ENCODE measurements around the gene PGM1. TPM values are rescaled to one million over a fixed set of nuclear protein-coding genes. Genes with fewer than 3 reads are reported as not detected.

Gene PGM1
- total and polyA plus RNA-seq, 10 of the 15 experiments (the other 5 are each of a cell fraction or from before 2014, with no cell fraction given): 22.5 to 72.6 (median 50.8) TPM

GRCh38 chr1:63704443-63704842 is 111.2 kb downstream of the PGM1 start:
- in situ Hi-C loops (cut with MboI): no loop called here
- ATAC-seq (no peak), DNase-seq (ENCODE audit: low read depth, low spot score) (no peak), FAIRE-seq (no peak)
- no peak overlapping the region for H3K27ac ChIP-seq (ENCODE audit: control insufficient read depth, insufficient read depth)
- H3K4me3 ChIP-seq: no peak overlapping the region
- no peaks in the 10 kb centered on the region for H3K79me2 ChIP-seq (ENCODE audit: control insufficient read depth, insufficient read depth, low read length)
- no TSS peak for BruUV-seq (replicated peaks)
- no peak for TF ChIP-seq BCL3 (IDR thresholded peaks at IDR 0.05; ENCODE audit: borderline replicate concordance, insufficient read depth, low read depth, low read length, poor library complexity, severe bottlenecking)
- H3K36me3 ChIP-seq (ENCODE audit: control insufficient read depth in 2 of 2, insufficient read depth in 2 of 2, low read length in 1 of 2): no peaks in the 10 kb centered on the region
- ChIA-PET CTCF (interaction anchor here (1.6 kb wide), 1 partner anchor 12 kb away, joined by 6 read pairs; no protein-coding TSS in a partner anchor), POLR2A (no interaction called here), SMC1A (ENCODE audit: uncharacterized antibody, unreplicated experiment) (interaction anchor here (0.7 to 1.6 kb wide), 2 partner anchors 13 to 131 kb away, joined by 3 to 7 read pairs; no protein-coding TSS in a partner anchor), RAD21 (ENCODE audit: unreplicated experiment) (interaction anchor here (0.7 to 1.1 kb wide), 2 partner anchors 12 to 527 kb away, joined by 3 to 5 read pairs; no protein-coding TSS in a partner anchor)
- no peak overlapping the region for H3K4me2 ChIP-seq (ENCODE audit: control insufficient read depth, insufficient read depth)
- no peaks in the 10 kb centered on the region for H3K9me3 ChIP-seq (replicated peaks; ENCODE audit: control insufficient read depth, insufficient read depth, low read length)
- H3K27me3 ChIP-seq (replicated peaks in 1 of 2; ENCODE audit: control insufficient read depth in 2 of 2, insufficient read depth in 2 of 2, low read length in 1 of 2): no peaks in the 10 kb centered on the region; a peak in 2 of 4 replicates
- intact Hi-C loops (cut with micrococcal nuclease; ENCODE audit: unreplicated experiment): no loop called here
- H3K9ac ChIP-seq (ENCODE audit: control insufficient read depth, insufficient read depth, low read length): no peak overlapping the region
- H4K20me1 ChIP-seq (ENCODE audit: control insufficient read depth, insufficient read depth): no peaks in the 10 kb centered on the region; the same call in 1 of the 2 replicates
- no peak overlapping the region for H2AFZ ChIP-seq (ENCODE audit: control insufficient read depth, low read depth, low read length)
- no peaks in the 10 kb centered on the region for H3K4me1 ChIP-seq (ENCODE audit: control insufficient read depth, insufficient read depth, low read length)
- 31% methylated on average over 3 of the region's 3 CpGs for WGBS (ENCODE audit: insufficient coverage, insufficient replicate concordance, low lambda C conversion rate, missing lambda C conversion rate)

DNA sequence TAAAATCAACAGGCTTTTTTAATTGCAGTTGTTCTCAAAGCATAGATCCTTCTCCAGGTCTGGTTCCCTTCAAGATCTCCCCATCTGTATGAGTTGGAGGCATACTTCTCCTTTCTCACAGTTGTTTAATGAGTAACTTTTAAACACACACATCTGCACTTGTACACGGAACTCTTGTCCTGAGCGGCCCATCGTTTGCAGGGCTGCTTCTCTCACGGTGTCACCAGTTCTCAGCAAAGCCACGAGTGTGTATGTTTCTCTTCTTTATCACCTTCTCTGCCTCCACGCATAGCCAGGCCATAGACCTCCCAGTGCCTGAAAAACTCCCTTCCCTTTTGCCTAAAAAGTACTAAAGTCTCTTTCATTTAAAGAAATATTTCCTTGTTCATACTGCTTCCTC is 111.9 kb downstream of the PGM1 start:
- H3K27me3 ChIP-seq (replicated peaks in 1 of 2; ENCODE audit: control insufficient read depth in 2 of 2, insufficient read depth in 2 of 2, low read length in 1 of 2): no peaks in the 10 kb centered on the region; a peak in 2 of 4 replicates
- H3K4me3 ChIP-seq: no peak overlapping the region
- H2AFZ ChIP-seq (ENCODE audit: control insufficient read depth, low read depth, low read length): no peak overlapping the region
- SMC1A ChIA-PET (ENCODE audit: uncharacterized antibody, unreplicated experiment): no interaction called here
- POLR2A ChIA-PET: no interaction called here
- WGBS (ENCODE audit: insufficient coverage, insufficient replicate concordance, low lambda C conversion rate, missing lambda C conversion rate): 14% methylated on average over 6 of the region's 6 CpGs
- no peak for FAIRE-seq
- H3K27ac ChIP-seq (ENCODE audit: control insufficient read depth, insufficient read depth): no peak overlapping the region
- H3K4me1 ChIP-seq (ENCODE audit: control insufficient read depth, insufficient read depth, low read length): no peaks in the 10 kb centered on the region
- ATAC-seq: peak; percentile 21; the same call in 1 of the 3 replicates
- intact Hi-C loops (cut with micrococcal nuclease; ENCODE audit: unreplicated experiment): loop anchor here (5.0 kb wide), 1 partner anchor 788 kb away; no protein-coding TSS in a partner anchor
- CTCF ChIA-PET: interaction anchor here (1.0 to 1.8 kb wide), 2 partner anchors 9 to 13 kb away, joined by 3 to 7 read pairs; no protein-coding TSS in a partner anchor
- in situ Hi-C loops (cut with MboI): no loop called here
- H3K79me2 ChIP-seq (ENCODE audit: control insufficient read depth, insufficient read depth, low read length): no peaks in the 10 kb centered on the region
- no peaks in the 10 kb centered on the region for H3K36me3 ChIP-seq (ENCODE audit: control insufficient read depth in 2 of 2, insufficient read depth in 2 of 2, low read length in 1 of 2)
- DNase-seq (ENCODE audit: low read depth, low spot score): no peak
- H3K9ac ChIP-seq (ENCODE audit: control insufficient read depth, insufficient read depth, low read length): no peak overlapping the region
- no TSS peak for BruUV-seq (replicated peaks)
- H3K9me3 ChIP-seq (replicated peaks; ENCODE audit: control insufficient read depth, insufficient read depth, low read length): no peaks in the 10 kb centered on the region
- H4K20me1 ChIP-seq (ENCODE audit: control insufficient read depth, insufficient read depth): no peaks in the 10 kb centered on the region; the same call in 1 of the 2 replicates
- H3K4me2 ChIP-seq (ENCODE audit: control insufficient read depth, insufficient read depth): no peak overlapping the region
- RAD21 ChIA-PET (ENCODE audit: unreplicated experiment): interaction anchor here (1.0 kb wide), 1 partner anchor 13 kb away, joined by 4 read pairs; no protein-coding TSS in a partner anchor
- no peak for TF ChIP-seq DPF2 (IDR thresholded peaks at IDR 0.05)
- TF ChIP-seq ELK1 (IDR thresholded peaks at IDR 0.05; ENCODE audit: low read depth, low read length): no peak
- TF ChIP-seq RAD51 (IDR thresholded peaks at IDR 0.05): no peak
- no peak for TF ChIP-seq ZBED1 (IDR thresholded peaks at IDR 0.05; ENCODE audit: borderline replicate concordance)
- TF ChIP-seq, protein P1, sequence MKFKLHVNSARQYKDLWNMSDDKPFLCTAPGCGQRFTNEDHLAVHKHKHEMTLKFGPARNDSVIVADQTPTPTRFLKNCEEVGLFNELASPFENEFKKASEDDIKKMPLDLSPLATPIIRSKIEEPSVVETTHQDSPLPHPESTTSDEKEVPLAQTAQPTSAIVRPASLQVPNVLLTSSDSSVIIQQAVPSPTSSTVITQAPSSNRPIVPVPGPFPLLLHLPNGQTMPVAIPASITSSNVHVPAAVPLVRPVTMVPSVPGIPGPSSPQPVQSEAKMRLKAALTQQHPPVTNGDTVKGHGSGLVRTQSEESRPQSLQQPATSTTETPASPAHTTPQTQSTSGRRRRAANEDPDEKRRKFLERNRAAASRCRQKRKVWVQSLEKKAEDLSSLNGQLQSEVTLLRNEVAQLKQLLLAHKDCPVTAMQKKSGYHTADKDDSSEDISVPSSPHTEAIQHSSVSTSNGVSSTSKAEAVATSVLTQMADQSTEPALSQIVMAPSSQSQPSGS (IDR thresholded peaks at IDR 0.05; ENCODE audit: low read length): no peak
- TF ChIP-seq, protein P2, sequence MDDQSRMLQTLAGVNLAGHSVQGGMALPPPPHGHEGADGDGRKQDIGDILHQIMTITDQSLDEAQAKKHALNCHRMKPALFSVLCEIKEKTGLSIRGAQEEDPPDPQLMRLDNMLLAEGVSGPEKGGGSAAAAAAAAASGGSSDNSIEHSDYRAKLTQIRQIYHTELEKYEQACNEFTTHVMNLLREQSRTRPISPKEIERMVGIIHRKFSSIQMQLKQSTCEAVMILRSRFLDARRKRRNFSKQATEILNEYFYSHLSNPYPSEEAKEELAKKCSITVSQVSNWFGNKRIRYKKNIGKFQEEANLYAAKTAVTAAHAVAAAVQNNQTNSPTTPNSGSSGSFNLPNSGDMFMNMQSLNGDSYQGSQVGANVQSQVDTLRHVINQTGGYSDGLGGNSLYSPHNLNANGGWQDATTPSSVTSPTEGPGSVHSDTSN (IDR thresholded peaks at IDR 0.05; ENCODE audit: insufficient replicate concordance, low read depth, low read length): no peak
- TF ChIP-seq RCOR1 (conservative IDR thresholded peaks at IDR 0.05; ENCODE audit: low read depth, low read length): no peak
- TF ChIP-seq BCL11A (IDR thresholded peaks at IDR 0.05; ENCODE audit: low read depth, low read length): no peak
- TF ChIP-seq RUNX3 (IDR thresholded peaks at IDR 0.05; ENCODE audit: low read length): no peak
- no peak for TF ChIP-seq BCL3 (IDR thresholded peaks at IDR 0.05; ENCODE audit: borderline replicate concordance, insufficient read depth, low read depth, low read length, poor library complexity, severe bottlenecking)

Data from GM12878 (cell line).